ENCODE results near the gene PGAP2. TPM values are rescaled to one million over a fixed set of nuclear protein-coding genes. Genes with fewer than 3 reads are reported as not detected.
A peak's percentile ranks its signal among the peaks of the same experiment; 100 is the strongest.

Gene PGAP2
- total RNA-seq, 1 experiment from 2014 or later, result 37.4 TPM

DNA sequence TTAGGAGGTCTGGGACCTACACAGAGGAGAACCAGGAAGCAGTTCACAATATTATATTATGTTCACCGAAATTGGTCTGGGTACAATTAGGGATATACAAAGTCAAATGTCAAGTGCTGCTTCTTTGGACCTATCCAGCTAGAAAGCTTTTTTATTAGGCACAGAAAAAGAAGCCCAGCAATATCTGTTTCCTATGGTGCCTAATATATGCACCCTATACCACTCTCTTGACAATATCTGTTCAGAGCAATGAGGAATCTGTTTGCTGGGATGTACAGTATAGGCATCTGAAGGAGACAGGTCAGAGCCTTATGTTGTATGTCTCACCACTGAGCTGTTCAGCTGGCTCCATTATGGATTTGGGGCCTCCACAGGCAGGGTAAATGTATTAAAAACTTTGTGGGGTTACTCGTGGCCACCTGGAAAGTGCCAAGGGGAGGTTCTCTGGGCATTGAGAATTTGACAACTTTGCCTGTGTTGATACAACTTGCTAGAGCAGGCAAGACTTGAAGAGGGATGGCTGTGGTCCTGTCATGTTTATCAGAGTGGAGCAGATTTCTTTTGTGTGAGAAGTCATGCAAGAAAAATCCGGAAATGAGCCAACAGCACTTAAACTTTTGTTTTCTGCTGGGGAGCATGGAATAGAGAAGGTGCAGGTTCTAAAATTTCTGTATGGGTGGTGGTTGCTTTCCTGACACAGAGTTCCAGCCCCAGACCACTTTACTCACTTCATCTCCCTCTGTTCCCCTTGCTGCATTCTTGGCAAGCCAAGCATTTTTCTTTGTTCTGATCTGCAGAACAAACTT, 57.2 kb downstream of the PGAP2 start:
- H2BK5ac ChIP-seq (ENCODE audit: insufficient read length, low read length), result no peak overlapping the region
- Mint-ChIP-seq H3K4me3 (no peak overlapping the region), H3K9me3 (no peaks in the 10 kb centered on the region), H3K36me3 (ENCODE audit: insufficient read depth in 1 of 3, low read depth in 3 of 3) (0 out of 7 replicates have a peak, but pooled peaks cover 0 to 4% (median 0%) of the 10 kb centered on the region in 3 experiments), H3K27me3 (ENCODE audit: low read depth) (peaks cover 10% of the 10 kb centered on the region), H3K4me1 (peaks cover 27 to 30% of the 10 kb centered on the region in 2 experiments), H3K27ac (peak overlapping the region in 1 of 3 experiments; percentile 14; a peak in 2 of 7 replicates)
- H3K79me1 ChIP-seq (ENCODE audit: insufficient read depth, low read depth, low read length, poor library complexity, severe bottlenecking), result no peaks in the 10 kb centered on the region
- H3K4me1 ChIP-seq (ENCODE audit: insufficient read depth, low read length), result peaks cover 6% of the 10 kb centered on the region
- H3K4me2 ChIP-seq (ENCODE audit: insufficient read depth, insufficient read length, low read length), result no peak overlapping the region
- no peak overlapping the region for H2BK20ac ChIP-seq (ENCODE audit: low read depth, low read length, poor library complexity, severe bottlenecking)
- H3K14ac ChIP-seq (ENCODE audit: insufficient read depth, low read length), result no peak overlapping the region
- no peaks in the 10 kb centered on the region for H3K23me2 ChIP-seq (ENCODE audit: insufficient read length, low read depth, low read length, poor library complexity, severe bottlenecking)
- no peak for DNase-seq
- H2BK12ac ChIP-seq (ENCODE audit: insufficient read length, low read depth, low read length), result no peak overlapping the region
- no peak overlapping the region for H2BK15ac ChIP-seq (ENCODE audit: low read depth, low read length)
- H3K23ac ChIP-seq (ENCODE audit: insufficient read length, low read depth, low read length), result no peak overlapping the region
- TF ChIP-seq, protein P1, sequence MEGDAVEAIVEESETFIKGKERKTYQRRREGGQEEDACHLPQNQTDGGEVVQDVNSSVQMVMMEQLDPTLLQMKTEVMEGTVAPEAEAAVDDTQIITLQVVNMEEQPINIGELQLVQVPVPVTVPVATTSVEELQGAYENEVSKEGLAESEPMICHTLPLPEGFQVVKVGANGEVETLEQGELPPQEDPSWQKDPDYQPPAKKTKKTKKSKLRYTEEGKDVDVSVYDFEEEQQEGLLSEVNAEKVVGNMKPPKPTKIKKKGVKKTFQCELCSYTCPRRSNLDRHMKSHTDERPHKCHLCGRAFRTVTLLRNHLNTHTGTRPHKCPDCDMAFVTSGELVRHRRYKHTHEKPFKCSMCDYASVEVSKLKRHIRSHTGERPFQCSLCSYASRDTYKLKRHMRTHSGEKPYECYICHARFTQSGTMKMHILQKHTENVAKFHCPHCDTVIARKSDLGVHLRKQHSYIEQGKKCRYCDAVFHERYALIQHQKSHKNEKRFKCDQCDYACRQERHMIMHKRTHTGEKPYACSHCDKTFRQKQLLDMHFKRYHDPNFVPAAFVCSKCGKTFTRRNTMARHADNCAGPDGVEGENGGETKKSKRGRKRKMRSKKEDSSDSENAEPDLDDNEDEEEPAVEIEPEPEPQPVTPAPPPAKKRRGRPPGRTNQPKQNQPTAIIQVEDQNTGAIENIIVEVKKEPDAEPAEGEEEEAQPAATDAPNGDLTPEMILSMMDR (conservative IDR thresholded peaks at IDR 0.05), result no peak
- H3K79me2 ChIP-seq (ENCODE audit: insufficient read depth, low read length), result no peaks in the 10 kb centered on the region
- WGBS (ENCODE audit: extremely low coverage, insufficient read length, low lambda C conversion rate), result no CpG with 5 or more reads among the region's 3 CpGs
- H3K9ac ChIP-seq (ENCODE audit: extremely low read depth, insufficient read length, low read length), result no peak overlapping the region
- no peak overlapping the region for H4K5ac ChIP-seq (ENCODE audit: insufficient read length, low read depth, low read length)
- no peak overlapping the region for H2AFZ ChIP-seq (ENCODE audit: low read length)
- no peak overlapping the region for H2BK120ac ChIP-seq (ENCODE audit: low read depth, low read length, poor library complexity, severe bottlenecking)
- H3K27me3 ChIP-seq (ENCODE audit: insufficient read depth, low read length), result no peaks in the 10 kb centered on the region
- no peak overlapping the region for H4K91ac ChIP-seq (ENCODE audit: insufficient read length, low read depth, low read length)
- H4K8ac ChIP-seq (replicated peaks; ENCODE audit: insufficient read length, low read depth, low read length), result no peak overlapping the region
- H3K27ac ChIP-seq (ENCODE audit: insufficient read length, low read depth, low read length), result no peak overlapping the region
- no peak overlapping the region for H2AK5ac ChIP-seq (ENCODE audit: insufficient read length, low read length)
- H3K9me3 ChIP-seq (ENCODE audit: control insufficient read depth, low read depth, low read length), result no peaks in the 10 kb centered on the region
- no peak overlapping the region for H3K18ac ChIP-seq (ENCODE audit: insufficient read length, low read depth, low read length)
- no peak overlapping the region for H3T11ph ChIP-seq (ENCODE audit: low read length)
- no peaks in the 10 kb centered on the region for H4K20me1 ChIP-seq (ENCODE audit: control insufficient read depth, insufficient read depth, insufficient read length)
- no peak overlapping the region for H3K56ac ChIP-seq (ENCODE audit: insufficient read length, low read depth, low read length)
- no peak overlapping the region for H3K4ac ChIP-seq (ENCODE audit: low read depth, low read length)
